IMR-90 (cell line): ENCODE data around the gene CDRT4. TPM values are rescaled to one million over a fixed set of nuclear protein-coding genes. Genes with fewer than 3 reads are reported as not detected.
A peak's percentile ranks its signal among the peaks of the same experiment; 100 is the strongest.

Experiments
- ATAC-seq: fragments of 200-7000 bp; cut with Tn5 transposase; 2 replicates; pipeline ENCODE4 v1.9.1; 2020; ENCODE audit warnings: low read depth, mild to moderate bottlenecking, moderate library complexity
- BruUV-seq: library from RNA; stranded (reverse); fragments of 400-500 nt; replicated peaks from 2 replicates; lab custom pipeline; 2021; lab: Mats Ljungman, UMichigan
- CTCF ChIA-PET: fragments of 300-600 bp; formaldehyde crosslinking; extraction: SDS; loops from one replicate; lab custom pipeline; 2021; ENCODE audit warnings: antibody characterized with exemption; lab: Yijun Ruan, JAX
- POLR2A ChIA-PET: fragments of 300-600 bp; sonication (Branson Sonifier 250); formaldehyde crosslinking; loops from one replicate; lab custom pipeline; 2022; ENCODE audit warnings: antibody characterized with exemption; ENCODE audit not compliant: unreplicated experiment; lab: Charles Lee
- DNase-seq: peaks from one replicate; pipeline ENCODE4 v3.0.0; 2013
- H2AFZ ChIP-seq: replicated peaks from 2 replicates; pipeline ENCODE3; 2013; ENCODE audit warnings: low read length, mild to moderate bottlenecking; ENCODE audit not compliant: poor library complexity
- H2AK5ac ChIP-seq: 2 replicates; pipeline ENCODE4 v1.6.1; 2013; ENCODE audit warnings: low read depth, low read length, inconsistent platforms
- H2AK9ac ChIP-seq: replicated peaks from 2 replicates; pipeline ENCODE3; 2013; ENCODE audit warnings: mild to moderate bottlenecking, low read depth, low read length, moderate library complexity; ENCODE audit not compliant: poor library complexity
- H2BK120ac ChIP-seq: 2 replicates; pipeline ENCODE4 v1.6.1; 2013; ENCODE audit warnings: low read depth, low read length, inconsistent platforms
- H2BK15ac ChIP-seq: 3 replicates; pipeline ENCODE4 v1.6.1; 2013; ENCODE audit warnings: low read depth, low read length, inconsistent platforms
- H2BK20ac ChIP-seq: 2 replicates; pipeline ENCODE4 v1.6.1; 2013; ENCODE audit warnings: low read depth, mild to moderate bottlenecking, inconsistent platforms, low read length, moderate library complexity
- H2BK5ac ChIP-seq: 2 replicates; pipeline ENCODE4 v1.6.1; 2013; ENCODE audit warnings: mild to moderate bottlenecking, low read depth, low read length, inconsistent platforms; ENCODE audit not compliant: poor library complexity, severe bottlenecking
- H3K14ac ChIP-seq: replicated peaks from 2 replicates; pipeline ENCODE4 v1.6.1; 2013; ENCODE audit warnings: low read depth, low read length, inconsistent platforms
- H3K18ac ChIP-seq: 2 replicates; pipeline ENCODE4 v1.6.1; 2013; ENCODE audit warnings: low read depth, low read length, control low read depth
- H3K23ac ChIP-seq: 2 replicates; pipeline ENCODE4 v1.6.1; 2013; ENCODE audit warnings: low read depth, low read length, inconsistent platforms
- H3K27ac ChIP-seq: 2 replicates; pipeline ENCODE4 v1.5.1; 2013; ENCODE audit warnings: mild to moderate bottlenecking, control low read depth, low read length; ENCODE audit not compliant: insufficient read depth
- H3K27me3 ChIP-seq: 2 replicates; pipeline ENCODE4 v1.6.1; 2013; ENCODE audit warnings: low read length; ENCODE audit not compliant: control insufficient read depth, insufficient read depth
- H3K36me3 ChIP-seq: 2 replicates; pipeline ENCODE4 v1.6.1; 2013; ENCODE audit warnings: low read length, mixed read lengths; ENCODE audit not compliant: control insufficient read depth, insufficient read depth
- H3K4ac ChIP-seq: 2 replicates; pipeline ENCODE4 v1.6.1; 2013; ENCODE audit warnings: low read depth, low read length, inconsistent platforms
- H3K4me1 ChIP-seq: 2 replicates; pipeline ENCODE4 v1.6.1; 2013; ENCODE audit warnings: low read length, mixed read lengths; ENCODE audit not compliant: control insufficient read depth, insufficient read depth
- H3K4me2 ChIP-seq: 2 replicates; pipeline ENCODE4 v1.6.1; 2013; ENCODE audit warnings: low read depth, mild to moderate bottlenecking, control low read depth, low read length, moderate library complexity
- H3K4me3 ChIP-seq: 2 replicates; pipeline ENCODE4 v1.5.1; 2013; ENCODE audit warnings: low read depth, mild to moderate bottlenecking, control low read depth, low read length, moderate library complexity; ENCODE audit not compliant: insufficient read depth
- H3K56ac ChIP-seq: 2 replicates; pipeline ENCODE4 v1.6.1; 2013; ENCODE audit warnings: low read length, inconsistent platforms; ENCODE audit not compliant: insufficient read depth; ENCODE audit errors: extremely low read depth
- H3K79me1 ChIP-seq, 2 experiments: 2 replicates each; pipeline ENCODE4 v1.6.1; 2013; ENCODE audit warnings: low read length in 2 of 2, inconsistent platforms in 1 of 2, low read depth in 1 of 2
- H3K9ac ChIP-seq: 2 replicates; pipeline ENCODE4 v1.6.1; 2013; ENCODE audit warnings: low read depth, low read length, control low read depth
- H3K9me1 ChIP-seq: 2 replicates; pipeline ENCODE4 v1.6.1; 2013; ENCODE audit warnings: low read length, inconsistent platforms; ENCODE audit not compliant: insufficient read depth
- H3K9me3 ChIP-seq: 2 replicates; pipeline ENCODE4 v1.6.1; 2013; ENCODE audit warnings: low read length; ENCODE audit not compliant: control insufficient read depth, insufficient read depth
- H4K20me1 ChIP-seq: 2 replicates; pipeline ENCODE4 v1.6.1; 2013; ENCODE audit warnings: low read length, inconsistent platforms; ENCODE audit not compliant: insufficient read depth
- H4K5ac ChIP-seq: 2 replicates; pipeline ENCODE4 v1.6.1; 2013; ENCODE audit warnings: mild to moderate bottlenecking, low read depth, low read length, control low read depth
- H4K8ac ChIP-seq, 2 experiments: 2 replicates each; pipeline ENCODE4 v1.6.1; 2013; ENCODE audit warnings: low read depth in 2 of 2, low read length in 2 of 2, control low read depth in 1 of 2, inconsistent platforms in 1 of 2
- H4K91ac ChIP-seq: 2 replicates; pipeline ENCODE4 v1.6.1; 2013; ENCODE audit warnings: low read depth, low read length, inconsistent platforms; ENCODE audit not compliant: insufficient read depth
- CEBPB ChIP-seq: IDR thresholded peaks from 2 replicates; pipeline ENCODE4 v1.6.1; 2012; ENCODE audit warnings: low read depth, low read length, improper control_type of control experiment
- CHD1 ChIP-seq: IDR thresholded peaks from 2 replicates; pipeline ENCODE4 v1.6.1; 2012; ENCODE audit warnings: low read depth, low read length, improper control_type of control experiment
- RAD21 ChIP-seq: IDR thresholded peaks from 2 replicates; pipeline ENCODE4 v1.6.1; 2012; ENCODE audit warnings: low read length, improper control_type of control experiment
- SMC3 ChIP-seq: fragments of 150-350 bp; IDR thresholded peaks from 2 replicates; pipeline ENCODE4 v1.6.1; 2016; ENCODE audit warnings: low read depth, mild to moderate bottlenecking, antibody characterized with exemption, low read length, moderate library complexity
- WGBS, 2 experiments: methylation state at CpG; one replicate each; pipeline versions ENCODE4 v1.1.5 to v1.1.7; 2013; ENCODE audit warnings: missing lambda C conversion rate in 2 of 2; ENCODE audit not compliant: insufficient read length in 1 of 2; ENCODE audit errors: extremely low coverage in 2 of 2; 5-methylcytosine and 5-hydroxymethylcytosine counted together
- dilution Hi-C: fragments of 300-500 bp; cut with HindIII; formaldehyde crosslinking; loops from one replicate; pipeline ENCODE4 v1.14.3; 2018; ENCODE audit warnings: low sequenced_read_pairs; ENCODE audit not compliant: unreplicated experiment
- in situ Hi-C: fragments of 300-500 bp; cut with MboI; formaldehyde crosslinking; loops from 3 replicates; pipeline ENCODE4 v1.14.3; 2019; ENCODE audit warnings: low sequenced_read_pairs, inconsistent platforms, mixed read lengths
- intact Hi-C: fragments of 100-400 bp; cut with micrococcal nuclease; formaldehyde crosslinking; loops from 2 replicates; pipeline ENCODE4 v1.10.0; 2022
- polyA plus RNA-seq, 3 experiments: library from polyadenylated mRNA; depleted of rRNA; stranded (reverse); fragments of >200 nt; gene quantifications; 2 replicates each; pipeline ENCODE4 v1.2.3, GENCODE V29; 2012; ENCODE audit warnings: low replicate concordance in 1 of 3
- total RNA-seq: library from RNA; depleted of rRNA; stranded (reverse); fragments of >200 nt; gene quantifications from 2 replicates; pipeline ENCODE4 v1.2.3, GENCODE V29; 2012

Gene CDRT4
- total and polyA plus RNA-seq, 2 of the 4 experiments (the other 2 are of a cell fraction): 0.90 to 3.7 TPM

DNA sequence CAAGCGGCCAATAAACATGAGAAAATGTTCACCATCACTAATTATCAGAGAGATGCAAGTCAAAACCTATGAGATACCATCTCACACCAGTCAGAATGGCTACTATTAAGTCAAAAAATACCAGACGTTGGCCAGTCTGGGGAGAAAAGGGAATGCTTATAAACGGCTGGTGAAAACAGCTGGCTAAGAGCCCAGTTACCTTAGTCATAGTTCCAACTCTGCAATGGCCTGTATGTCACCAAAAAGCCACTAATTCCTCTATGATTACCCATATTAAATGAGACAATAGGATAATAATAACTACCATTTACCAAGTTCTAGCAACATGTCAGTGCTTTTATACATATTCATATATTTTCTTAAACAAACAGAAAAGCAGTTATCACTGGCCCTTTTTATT is 42.9 kb upstream of the CDRT4 start:
- H3K27me3 ChIP-seq: no peaks in the 10 kb centered on the region
- in situ Hi-C loops (no loop called here), dilution Hi-C loops (no loop called here), intact Hi-C loops (no loop called here)
- H2AK9ac ChIP-seq: no peak overlapping the region
- POLR2A ChIA-PET: no interaction called here
- H2BK5ac ChIP-seq: no peak overlapping the region
- H3K4me2 ChIP-seq: no peak overlapping the region; the same call in 1 of the 2 replicates
- H3K27ac ChIP-seq: no peak overlapping the region
- H3K9me3 ChIP-seq: no peaks in the 10 kb centered on the region
- H2BK120ac ChIP-seq: no peak overlapping the region
- no peak overlapping the region for H4K91ac ChIP-seq
- no peak overlapping the region for H3K56ac ChIP-seq
- H3K4me1 ChIP-seq: peaks cover 26% of the 10 kb centered on the region
- no peak overlapping the region for H3K14ac ChIP-seq
- TF ChIP-seq RAD21: no peak
- TF ChIP-seq CEBPB: 0 out of 2 replicates have a peak, but pooled peaks have one; percentile 12
- no peak for TF ChIP-seq SMC3
- no peak for TF ChIP-seq CHD1
- H2AK5ac ChIP-seq: no peak overlapping the region
- H2AFZ ChIP-seq: no peak overlapping the region
- no peak overlapping the region for H2BK15ac ChIP-seq
- H3K79me1 ChIP-seq: peaks cover 15 to 42% of the 10 kb centered on the region in 2 experiments; a peak in 3 of 4 replicates
- H2BK20ac ChIP-seq: no peak overlapping the region
- no peak overlapping the region for H3K18ac ChIP-seq
- no peak overlapping the region for H3K9ac ChIP-seq
- DNase-seq (peak; percentile 83), ATAC-seq (peak; percentile 44)
- peaks cover 30% of the 10 kb centered on the region for H3K9me1 ChIP-seq
- H4K20me1 ChIP-seq: peaks cover 7% of the 10 kb centered on the region; the same call in 1 of the 2 replicates
- H3K23ac ChIP-seq: no peak overlapping the region
- CTCF ChIA-PET: interaction anchor here (1.3 kb wide), 1 partner anchor 254 kb away, joined by 3 read pairs; no protein-coding TSS in a partner anchor
- no peak overlapping the region for H4K5ac ChIP-seq
- no peak overlapping the region for H3K4ac ChIP-seq
- no TSS peak for BruUV-seq
- H3K36me3 ChIP-seq: no peaks in the 10 kb centered on the region
- WGBS, 2 experiments: no CpG with 5 or more reads among the region's 3 CpGs
- no peak overlapping the region for H4K8ac ChIP-seq
- H3K4me3 ChIP-seq: no peak overlapping the region
